ENCODE measurements around the gene NDUFB7.
"Not testable (repeated sequence)": the region's sequence is repeated elsewhere in the genome, so short reads cannot be mapped to it uniquely, and the experiment has no call there.

NDUFB7 gene

DNA sequence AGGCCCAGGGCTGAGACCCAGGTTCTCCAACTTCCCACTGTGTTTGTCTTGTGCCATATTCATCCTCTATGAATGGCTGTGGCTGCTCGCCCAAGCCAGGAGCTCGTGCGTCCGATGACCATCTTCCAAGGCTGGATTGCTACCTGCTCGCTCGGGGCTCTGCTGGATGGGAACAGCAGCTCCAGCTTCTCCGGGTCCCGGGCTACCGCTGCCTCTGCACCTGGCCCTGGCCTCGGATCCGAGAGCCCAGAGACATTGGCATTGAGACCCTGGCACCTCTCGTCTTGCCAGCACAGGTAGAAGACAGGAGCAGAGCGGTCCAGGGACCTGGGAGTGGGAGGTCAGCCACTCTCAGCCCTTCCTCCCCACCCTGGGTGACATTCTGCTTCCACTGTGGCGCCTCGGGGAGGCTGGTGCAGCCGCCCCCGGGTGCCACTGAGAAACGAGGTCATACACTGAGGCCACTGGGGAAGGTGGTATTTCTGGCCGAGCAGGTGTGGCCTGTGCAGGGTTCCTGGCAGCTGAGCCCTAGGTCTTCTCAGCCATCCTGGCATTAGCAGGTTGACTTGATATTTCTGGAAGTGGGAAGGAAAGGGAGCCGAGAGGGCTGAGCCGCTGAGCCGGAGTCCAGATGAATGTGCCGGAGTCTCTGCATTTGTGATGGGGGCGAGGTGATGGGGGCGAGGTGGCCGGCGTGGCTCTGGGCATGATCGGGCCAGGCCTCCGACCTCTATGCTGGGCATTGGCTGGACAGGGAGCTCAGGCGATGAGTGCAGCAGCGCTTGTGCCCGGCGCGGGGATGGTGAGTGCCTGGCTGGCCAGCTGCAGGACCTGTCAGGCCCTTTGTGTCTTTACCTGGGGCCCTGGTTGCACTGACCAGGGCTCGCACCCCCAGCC is 18.6 kb downstream of the NDUFB7 start:
- no peak for DNase-seq

DNA sequence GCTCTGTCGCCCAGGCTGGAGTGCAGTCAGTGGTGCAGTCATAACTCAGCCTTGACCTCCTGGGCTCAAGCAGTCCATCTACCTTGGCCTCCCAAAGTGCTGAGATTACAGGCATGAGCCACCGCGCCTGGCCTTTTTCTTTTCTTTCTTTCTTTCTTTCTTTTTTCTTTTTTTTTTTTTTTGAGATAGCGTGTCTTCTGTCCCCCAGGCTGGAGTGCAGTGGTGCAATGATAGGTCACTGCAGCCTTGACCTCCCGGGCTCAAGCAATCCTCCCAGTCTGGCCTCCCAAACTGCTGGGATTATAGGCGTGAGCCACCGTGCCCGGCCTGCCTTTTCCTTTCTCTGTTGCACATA is 19.9 kb downstream of the NDUFB7 start:
- DNase-seq, result not testable (repeated sequence)

DNA sequence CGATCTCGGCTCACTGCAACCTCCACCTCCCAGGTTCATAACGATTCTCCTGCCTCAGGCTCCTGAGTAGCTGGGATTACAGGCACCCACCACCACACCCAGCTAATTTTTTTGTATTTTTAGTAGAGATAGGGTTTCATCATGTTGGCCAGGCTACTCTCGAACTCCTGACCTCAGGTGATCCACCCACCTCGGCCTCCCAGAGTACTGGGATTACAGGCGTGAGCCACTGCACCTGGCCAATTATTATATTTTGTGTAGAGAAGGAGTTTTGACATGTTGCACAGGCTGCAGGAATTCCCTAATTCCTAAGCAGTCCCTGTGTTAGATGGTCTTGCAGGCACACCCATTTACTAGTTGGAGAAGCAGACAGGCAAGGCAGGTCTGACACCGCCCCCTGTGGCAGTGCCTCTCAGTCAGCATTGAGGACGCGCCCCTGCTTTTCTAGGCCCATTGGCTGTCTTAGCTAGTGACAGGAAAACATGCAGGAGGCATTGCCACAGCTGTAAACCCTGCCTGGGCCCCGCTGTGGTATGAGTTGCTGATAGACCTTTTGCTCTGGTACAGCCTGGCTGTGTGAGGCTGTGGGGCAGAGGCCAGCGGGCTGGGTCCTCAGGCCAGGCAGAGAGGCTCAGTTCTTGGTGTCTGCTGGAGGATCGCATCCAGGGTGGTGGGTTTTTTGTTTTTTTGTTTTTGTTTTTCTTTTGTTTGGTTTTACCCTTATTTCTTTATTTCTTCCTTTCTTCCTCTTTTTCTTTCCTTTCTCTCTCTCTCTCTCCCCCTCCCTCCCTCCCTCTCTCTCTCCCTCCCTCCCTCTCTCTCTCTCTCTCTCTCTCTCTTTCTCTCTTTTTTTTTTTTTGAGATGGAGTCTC is 20.5 kb downstream of the NDUFB7 start:
- peak; percentile 48 for DNase-seq

DNA sequence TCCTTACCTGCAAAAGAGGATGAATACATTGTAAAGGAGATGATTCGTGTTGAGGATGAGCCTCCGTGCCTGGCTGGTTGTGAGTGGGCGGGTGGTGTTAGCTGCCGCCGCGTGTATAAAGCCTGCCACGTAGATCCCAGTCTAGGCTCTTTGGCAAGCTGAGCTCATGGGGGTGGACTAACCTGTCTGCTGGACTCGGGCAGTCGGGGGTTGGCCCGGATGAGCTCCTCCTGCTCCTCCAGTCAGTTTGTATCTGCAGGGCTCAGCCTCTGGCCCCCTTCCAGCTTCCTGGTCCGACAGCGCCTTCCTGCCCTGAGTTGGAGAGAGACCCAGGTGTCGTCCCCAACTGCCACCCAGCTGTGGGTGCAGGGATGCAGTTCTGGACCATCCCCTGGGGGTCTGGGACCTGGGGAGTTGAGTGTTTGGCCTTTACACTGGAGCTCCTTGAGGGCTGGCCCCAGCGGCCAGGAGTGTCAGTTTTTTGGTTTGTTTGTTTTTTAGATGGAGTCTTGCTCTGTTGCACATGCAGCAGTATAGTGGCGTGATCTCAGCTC is 21.6 kb downstream of the NDUFB7 start:
- no peak for DNase-seq

DNA sequence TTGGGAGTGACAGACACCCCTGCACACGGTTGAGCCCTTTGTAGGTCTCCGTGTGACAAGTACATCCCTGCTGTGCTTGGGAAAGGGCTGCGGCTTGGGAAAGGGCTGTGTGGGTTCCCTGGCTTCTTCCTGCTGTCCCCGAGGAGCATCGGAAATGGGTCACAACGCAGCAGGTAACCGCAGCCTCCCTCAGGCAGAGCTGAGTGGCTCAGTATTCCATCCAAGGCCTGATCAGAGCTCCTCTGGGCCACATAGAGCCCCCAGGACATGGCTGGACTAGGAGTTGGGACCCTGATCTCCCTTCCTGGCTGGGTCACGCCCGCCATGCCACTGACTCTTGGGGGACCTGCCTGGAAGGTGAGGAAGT is 26.2 kb downstream of the NDUFB7 start:
- DNase-seq, result no peak

DNA sequence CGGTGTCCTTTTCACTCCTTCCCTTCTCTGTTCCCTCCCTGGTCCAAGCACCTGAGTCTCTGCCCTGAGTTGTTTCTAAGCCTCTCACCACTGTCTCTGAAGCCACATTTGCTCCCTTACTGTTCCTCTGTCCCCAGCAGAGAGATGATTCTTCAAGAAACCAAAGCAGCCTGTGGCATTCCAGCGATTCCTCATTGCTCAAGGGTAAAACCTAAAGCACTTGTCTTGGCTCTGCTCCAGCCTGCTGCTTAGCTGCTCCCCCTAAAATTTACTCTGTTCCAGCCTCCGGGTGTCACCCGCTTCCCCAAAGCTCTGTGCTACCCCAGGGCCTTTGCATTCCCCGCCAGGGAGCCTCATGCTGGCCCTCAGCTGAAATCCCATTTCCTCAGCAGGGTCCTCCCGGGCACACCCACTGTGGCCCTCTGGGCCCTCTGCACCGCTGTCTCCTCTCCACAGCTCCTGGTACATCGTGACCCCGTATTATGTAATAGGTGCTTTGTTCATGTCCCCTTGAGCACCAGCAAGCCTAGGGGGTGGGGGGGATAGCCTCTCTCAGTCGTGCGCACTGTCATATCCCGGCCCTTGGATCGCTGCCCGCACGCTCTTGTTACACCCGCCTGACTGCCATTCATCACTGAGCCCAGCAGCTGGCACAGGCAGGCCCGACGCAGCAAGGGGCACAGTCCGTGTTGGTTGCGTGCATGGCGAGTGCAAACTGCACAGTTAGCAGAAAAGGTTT is 26.7 kb downstream of the NDUFB7 start:
- DNase-seq, result peak; percentile 56

DNA sequence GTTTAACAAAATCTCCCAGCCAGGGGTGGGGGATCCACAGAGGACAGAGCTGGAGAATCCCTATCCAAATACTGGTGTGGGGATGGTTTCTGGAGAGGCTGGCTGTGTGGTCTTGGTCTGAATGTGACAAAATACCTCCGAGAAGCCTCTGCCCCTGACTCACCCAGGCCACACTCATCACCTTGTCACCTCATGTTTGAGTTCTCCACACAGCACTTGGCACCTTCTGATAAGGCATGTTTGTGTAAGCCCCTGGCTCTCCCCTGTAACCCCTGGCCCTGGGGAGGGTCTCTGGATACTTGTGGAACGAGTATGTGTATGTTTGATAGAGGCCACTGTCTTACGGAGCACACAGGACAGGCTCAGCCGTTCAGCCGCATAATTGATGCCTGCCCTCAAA is 27.8 kb downstream of the NDUFB7 start:
- DNase-seq, result no peak

DNA sequence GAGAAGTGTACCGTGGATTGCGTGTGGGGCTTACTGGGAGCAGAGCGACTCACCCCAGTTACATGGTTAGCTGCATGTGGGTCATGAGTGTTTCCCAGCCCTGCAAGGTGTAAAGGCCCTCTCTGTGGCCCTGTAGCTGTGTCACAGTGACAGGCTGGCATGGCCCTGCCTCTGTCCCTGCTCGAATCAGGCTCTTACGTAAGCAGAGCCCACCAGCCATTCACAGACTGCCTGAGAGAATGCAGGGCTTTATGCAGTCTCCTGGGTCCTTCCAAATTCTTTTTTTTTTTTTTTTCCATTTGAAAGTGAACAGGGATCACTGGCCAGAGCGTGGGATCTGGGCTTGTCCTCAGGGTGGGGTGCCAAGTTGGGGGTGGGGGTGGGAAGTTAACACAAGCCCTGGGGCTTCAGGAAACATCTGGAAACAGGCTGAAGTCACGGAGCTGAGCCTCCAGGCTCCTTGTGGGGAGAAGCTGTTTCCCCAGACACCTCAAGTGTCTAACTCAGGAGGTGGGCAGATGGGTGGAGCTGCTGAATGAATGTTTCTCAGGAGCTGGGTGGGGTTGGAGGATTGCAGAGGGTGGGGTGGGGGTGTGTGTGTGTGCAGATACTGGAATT is 29.0 kb downstream of the NDUFB7 start:
- peak; percentile 56 for DNase-seq

DNA sequence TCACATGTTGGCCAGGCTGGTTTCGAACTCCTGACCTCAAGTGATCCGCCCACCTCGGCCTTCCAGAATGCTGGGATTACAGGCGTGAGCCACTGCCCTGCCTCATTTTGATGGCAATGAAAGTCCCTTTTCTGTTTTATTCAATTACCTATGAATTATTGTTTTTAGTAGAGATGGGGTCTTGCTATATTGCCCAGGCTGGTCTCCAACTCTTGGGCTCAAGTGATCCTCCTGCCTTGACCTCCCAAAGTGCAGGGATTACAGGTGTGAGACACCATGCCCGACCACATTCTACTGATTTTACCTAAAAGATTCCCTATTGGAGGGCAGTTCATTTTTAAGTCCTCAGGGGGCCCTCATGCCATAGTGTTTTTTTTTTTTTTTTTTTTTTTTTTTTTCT is 29.9 kb downstream of the NDUFB7 start:
- DNase-seq, result not testable (repeated sequence)

DNA sequence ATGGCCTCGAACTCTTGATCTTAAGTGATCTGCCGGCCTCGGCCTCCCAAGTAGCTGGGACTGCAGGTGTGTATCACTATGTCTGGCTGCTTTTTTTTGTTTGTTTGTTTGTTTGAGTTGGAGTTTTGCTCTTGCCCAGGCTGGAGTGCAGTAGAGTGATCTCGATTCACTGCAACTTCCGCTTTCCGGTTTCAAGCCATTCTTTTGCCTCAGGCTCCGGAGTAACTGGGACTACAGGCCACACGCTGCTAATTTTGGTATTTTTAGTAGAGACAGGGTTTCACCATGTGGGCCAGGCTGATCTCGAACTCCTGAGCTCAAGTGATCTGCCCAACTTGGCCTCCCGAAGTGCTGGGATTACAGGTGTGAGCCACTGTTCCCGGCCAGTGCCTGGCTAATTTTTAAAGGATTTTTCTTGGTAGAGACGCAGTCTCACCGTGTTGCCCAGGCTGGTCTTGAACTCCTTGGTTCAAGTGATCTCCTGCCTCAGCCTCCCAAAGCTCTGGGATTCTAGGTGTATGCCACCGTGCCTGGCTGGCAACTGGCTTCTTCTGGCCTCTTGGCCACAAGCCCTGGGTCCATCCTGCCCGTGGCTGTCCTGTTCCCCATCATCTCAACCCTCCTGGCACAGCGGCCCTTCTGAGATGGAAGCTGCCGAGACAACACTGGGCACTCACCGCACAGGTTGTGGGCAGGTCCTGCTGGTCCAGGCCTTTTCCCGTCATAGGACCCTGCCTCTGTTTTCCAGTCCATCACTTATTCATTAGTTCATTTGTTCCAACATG is 30.9 kb downstream of the NDUFB7 start:
- no peak for DNase-seq

DNA sequence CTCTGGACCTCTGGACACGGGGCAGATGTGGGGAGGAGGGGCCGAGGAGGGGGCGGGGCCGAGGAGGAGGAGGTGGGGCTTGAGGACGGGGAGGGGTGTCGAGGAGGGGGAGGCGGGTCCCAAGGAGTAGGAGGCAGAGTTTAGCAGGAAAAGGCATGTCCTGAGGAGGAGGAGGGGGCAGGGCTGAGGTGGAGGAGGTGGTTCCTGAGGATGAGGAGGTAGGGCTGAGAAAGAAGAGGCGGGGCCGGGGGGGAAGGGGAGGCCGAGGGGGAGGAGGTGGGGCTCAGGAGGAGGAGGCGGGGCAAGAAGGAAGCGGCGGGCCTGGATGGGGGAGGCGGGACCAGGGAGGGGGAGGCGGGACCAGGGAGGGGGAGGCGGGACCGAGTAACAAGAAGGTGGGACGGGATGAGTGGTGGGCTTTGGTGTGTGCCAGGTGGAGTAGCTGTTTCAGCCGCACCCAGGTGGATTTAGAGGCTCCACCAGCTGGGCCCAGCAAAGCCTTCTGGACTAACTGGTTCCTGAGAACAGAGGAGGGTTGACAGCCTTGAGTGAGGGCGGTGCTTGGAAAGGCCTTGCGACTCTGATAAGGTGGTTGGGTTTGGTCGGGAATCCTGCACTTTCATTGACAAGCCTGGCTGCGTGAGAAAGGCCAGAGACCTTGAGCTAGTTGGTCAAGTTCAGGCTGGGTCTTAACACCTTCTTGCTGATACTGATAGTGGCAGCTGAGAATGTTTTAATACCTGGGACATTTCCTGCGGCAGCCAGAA is 34.8 kb downstream of the NDUFB7 start:
- DNase-seq, result peak; percentile 38

DNA sequence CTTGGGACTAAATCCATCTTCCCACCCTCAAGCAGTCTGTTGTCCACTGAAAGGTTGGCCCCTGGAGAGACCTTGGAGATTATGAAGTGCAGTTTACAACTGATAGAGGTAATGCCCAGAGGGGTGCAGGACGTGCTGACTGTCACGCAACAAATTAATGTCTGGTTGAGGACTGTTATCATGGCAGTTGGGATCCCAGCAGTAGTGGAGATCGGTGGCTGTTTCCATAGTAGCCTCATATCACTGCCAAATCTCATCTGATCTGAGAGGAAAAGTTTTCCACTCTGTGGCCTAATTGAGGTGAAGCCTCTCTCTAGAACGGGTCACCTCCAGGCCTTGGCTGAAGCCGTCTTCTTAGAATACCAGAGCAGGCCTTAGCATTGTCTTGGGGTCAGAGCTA is 38.4 kb downstream of the NDUFB7 start:
- DNase-seq, result no peak

DNA sequence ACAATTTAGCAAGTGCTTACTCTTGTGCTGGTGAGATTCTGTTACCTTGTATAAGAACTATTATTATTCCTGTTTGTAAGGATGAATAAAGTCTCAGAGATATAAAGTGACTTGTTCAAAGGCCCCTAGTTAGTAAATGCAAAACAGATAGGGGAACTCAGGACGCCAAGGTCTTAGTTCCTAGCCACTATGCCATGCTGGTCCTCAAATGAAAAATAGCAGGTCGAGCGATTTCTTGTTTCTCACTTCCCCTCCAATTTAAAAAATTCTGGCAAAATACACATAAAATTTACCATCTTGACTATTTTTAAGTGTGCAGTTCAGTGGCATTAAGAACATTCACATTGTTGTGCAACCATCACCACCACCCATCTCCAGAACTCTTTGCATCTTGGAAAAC is 41.4 kb downstream of the NDUFB7 start:
- no peak for DNase-seq

DNA sequence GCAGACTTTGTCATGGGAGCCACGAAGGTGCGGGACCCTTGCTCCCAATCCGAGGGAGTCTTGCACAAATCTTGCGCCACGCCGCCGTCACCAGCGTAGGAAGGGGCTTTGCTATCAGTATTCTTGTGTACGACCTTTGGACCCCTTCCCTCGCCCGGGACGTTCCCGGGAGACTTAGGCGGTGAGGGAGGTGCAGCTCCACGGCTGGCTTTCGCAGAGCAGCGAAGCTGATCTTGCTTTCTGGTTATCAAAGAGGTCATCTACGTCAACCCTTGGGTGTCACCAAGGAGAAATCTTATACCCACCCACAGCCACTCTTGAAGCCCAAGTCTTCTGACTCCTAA is 41.9 kb downstream of the NDUFB7 start:
- no peak for DNase-seq

DNA sequence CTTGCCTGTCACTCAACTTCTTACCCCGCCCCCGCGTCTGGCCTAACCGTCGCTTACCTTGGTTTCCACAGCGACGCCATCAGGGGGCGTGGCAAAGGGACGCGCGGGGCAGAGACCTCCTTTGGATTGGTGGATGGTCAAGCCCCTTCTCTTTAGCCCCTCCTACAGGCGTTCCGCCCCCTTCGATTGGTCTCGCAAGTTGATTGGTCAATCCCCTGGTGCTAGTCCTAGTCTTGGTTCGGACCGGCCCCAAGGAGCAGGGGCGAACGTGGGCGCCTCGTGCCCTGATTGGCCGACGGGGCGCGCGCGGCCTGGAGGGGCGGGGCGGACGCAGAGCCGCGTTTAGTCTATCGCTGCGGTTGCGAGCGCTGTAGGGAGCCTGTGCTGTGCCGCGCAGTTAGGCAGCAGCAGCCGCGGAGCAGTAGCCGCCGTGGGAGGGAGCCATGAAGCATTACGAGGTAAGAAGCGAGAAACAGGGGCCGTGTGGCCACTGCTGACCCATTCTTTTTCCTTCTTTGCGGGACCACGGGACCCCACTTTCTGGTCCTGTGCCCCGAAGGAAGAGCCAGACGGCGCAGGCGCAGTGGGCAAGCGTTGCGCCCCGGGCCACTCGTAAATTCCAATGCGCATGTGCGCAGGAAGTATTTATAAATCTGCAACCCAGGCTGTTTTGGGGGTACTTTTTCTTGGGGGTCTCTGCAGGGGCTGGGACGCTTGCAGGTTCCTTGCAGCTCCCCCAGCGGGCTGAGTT is 42.4 kb downstream of the NDUFB7 start, which contains the start of gene TECR:
Gene TECR, plus strand, starts transcription at position 341 of the 751 bp plus-strand sequence. Its CDS starts 103 bp downstream, at position 444.
- DNase-seq, result peak; percentile 100

DNA sequence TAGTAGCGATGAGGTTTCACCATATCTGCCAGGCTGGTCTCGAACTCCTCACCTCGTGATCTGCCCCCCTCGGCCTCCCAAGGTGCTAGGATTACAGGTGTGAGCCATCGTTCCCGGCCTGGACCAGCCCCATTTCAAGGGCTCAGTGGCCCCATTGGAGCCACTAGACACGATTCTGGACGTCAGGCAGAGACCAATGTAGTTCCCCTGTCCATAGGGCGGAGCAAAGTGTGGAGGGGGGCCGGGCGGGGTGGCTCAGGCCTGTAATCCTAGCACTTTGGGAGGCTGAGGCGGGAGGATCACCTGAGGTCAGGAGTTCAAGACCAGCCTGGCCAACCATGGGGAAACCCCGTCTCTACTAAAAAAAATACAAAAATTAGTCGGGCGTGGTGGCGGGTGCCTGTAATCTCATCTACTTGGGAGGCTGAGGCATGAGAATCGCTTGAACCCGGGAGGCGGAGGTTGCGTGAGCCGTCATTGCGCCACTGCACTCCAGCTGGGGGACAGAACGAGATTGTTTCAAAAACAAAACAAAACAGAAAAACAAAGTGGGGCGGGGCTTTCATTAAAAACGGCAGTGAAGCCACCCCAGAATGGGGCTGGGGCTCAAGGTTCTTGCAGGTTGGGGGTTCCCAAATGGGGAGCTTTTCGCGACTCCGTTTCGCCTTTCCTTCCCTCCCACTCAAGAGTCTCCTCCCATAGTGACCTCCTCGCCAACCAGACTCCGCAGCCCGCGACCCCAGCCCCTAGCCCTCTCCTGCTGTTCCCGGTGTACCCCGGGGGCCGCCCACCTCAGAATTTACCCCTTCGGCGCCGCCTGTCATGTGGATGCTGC is 43.2 kb downstream of the NDUFB7 start:
- no peak for DNase-seq

DNA sequence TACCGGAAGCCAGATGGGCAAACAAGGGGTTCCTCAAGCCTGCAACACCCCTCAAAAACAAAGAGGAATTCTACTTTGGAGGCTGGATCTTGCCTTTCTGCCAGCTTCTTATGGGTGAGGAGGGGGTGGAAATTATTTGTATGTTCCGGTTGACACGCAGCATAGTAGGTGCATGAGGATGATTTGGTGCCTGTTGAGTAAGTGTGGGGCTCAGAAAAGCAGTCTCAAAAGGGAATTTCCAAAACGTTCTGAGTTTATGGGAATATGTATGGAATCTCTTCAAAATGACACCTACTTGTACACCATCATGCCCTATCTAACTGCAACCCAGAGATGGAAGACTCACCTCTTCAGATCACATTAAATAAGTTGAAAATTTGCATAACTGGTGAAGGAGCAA is 45.4 kb downstream of the NDUFB7 start:
- no peak for DNase-seq

DNA sequence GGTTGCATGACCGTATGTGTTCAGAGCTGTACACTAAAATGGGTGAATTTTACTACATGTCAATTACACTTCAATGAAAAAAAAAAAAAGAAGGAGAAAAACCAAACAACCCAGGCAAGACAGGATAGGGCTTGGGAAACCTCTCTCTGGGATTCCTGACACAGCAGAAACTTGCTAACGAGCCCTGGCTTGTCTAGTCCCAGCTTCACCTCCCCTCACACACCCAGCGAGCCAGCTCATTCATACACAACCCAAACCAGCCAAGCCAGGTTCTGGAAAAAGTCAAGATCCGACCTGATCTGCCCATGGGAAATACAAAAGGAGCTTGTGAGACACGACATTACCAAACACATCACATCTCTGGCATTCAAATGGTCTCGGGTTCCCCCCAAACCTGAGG is 46.1 kb downstream of the NDUFB7 start:
- no peak for DNase-seq

DNA sequence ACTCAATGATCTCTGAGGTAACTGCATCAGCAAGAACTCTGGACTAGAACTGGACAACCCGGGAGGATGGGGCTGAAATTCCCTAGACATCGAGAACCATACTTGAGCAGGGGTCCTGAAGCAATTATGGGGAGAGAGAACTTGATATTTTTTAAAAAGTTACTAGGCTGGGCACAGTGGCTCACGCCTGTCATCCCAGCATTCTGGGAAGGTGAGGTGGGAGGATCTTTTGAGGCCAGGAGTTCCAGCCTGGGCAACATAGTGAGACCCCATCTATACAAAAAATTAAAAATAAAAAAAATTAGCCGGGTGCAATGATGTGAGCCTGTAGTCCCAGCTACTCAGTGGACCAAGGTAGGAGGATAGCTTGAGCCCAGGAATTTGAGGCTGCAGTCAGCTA is 51.3 kb downstream of the NDUFB7 start:
- DNase-seq, result no peak

Measured in fibroblast of skin of scalp (primary cell).